A549 (cell line): ENCODE results near the gene PLPP6. TPM values are rescaled to one million over a fixed set of nuclear protein-coding genes. Genes with fewer than 3 reads are reported as not detected.
"Not testable (repeated sequence)": the region's sequence is repeated elsewhere in the genome, so short reads cannot be mapped to it uniquely, and the experiment has no call there.

Experiments used
- ATAC-seq, 2 experiments: fragments of 200-7000 bp in 1 of 2; fragments of >200 bp in 1 of 2; cut with Nextera tagmentation in 1 of 2; cut with Tn5 transposase in 1 of 2; 3 replicates each; pipeline versions ENCODE4 v1.8.0 to v1.9.1; 2018 to 2020; ENCODE audit warnings: mild to moderate bottlenecking in 1 of 2, moderate library complexity in 1 of 2
- CTCF ChIA-PET: fragments of 300-600 bp; sonication (Branson Sonifier 250); formaldehyde crosslinking; extraction: SDS; loops from one replicate; lab custom pipeline; 2021; ENCODE audit warnings: antibody characterized with exemption, inconsistent platforms; lab: Yijun Ruan, JAX
- POLR2A ChIA-PET: fragments of 350-600 bp; formaldehyde crosslinking; extraction: SDS; loops from one replicate; lab custom pipeline; 2021; ENCODE audit warnings: antibody characterized with exemption, inconsistent platforms; lab: Yijun Ruan, JAX
- DNase-seq, 2 experiments: peaks; one replicate each; pipeline versions ENCODE4 v3.0.0 to v3.0.0-alpha.2; 2011 to 2016; ENCODE audit warnings: low read depth in 1 of 2, low spot score in 1 of 2
- FAIRE-seq: peaks from 2 replicates; lab custom pipeline; 2011; peaks lifted over from hg19 to GRCh38; lab: Jason Lieb, UNC
- H3K27ac ChIP-seq, 2 experiments: fragments of >200 bp; sonication (Bioruptor Twin); formaldehyde crosslinking; 3 replicates each; pipeline ENCODE4 v1.5.1; 2016 to 2017
- H3K4me1 ChIP-seq: fragments of >200 bp; sonication (Bioruptor Twin); formaldehyde crosslinking; 3 replicates; pipeline ENCODE4 v1.6.1; 2016
- H3K4me2 ChIP-seq: fragments of >200 bp; sonication (Bioruptor Twin); formaldehyde crosslinking; 3 replicates; pipeline ENCODE4 v1.6.1; 2016
- H3K4me3 ChIP-seq: fragments of >200 bp; sonication (Bioruptor Twin); formaldehyde crosslinking; 3 replicates; pipeline ENCODE4 v1.5.1; 2016
- H3K9me3 ChIP-seq: fragments of >200 bp; sonication (Bioruptor Twin); formaldehyde crosslinking; 3 replicates; pipeline ENCODE4 v1.6.1; 2016
- E2F6 ChIP-seq: IDR thresholded peaks from 2 replicates; pipeline ENCODE4 v1.6.1; 2012; ENCODE audit warnings: low read depth, borderline replicate concordance
- EHF ChIP-seq: fragments of 250-450 bp; sonication (Bioruptor Pico); IDR thresholded peaks from 2 replicates; pipeline ENCODE4 v1.5.0; 2020; ENCODE audit warnings: mild to moderate bottlenecking
- FOSB ChIP-seq: fragments of 250-450 bp; sonication (Bioruptor Pico); IDR thresholded peaks from 2 replicates; pipeline ENCODE4 v1.5.0; 2020; ENCODE audit warnings: mild to moderate bottlenecking, moderate library complexity
- FOSL2 ChIP-seq, 2 experiments: fragments of 450-650 bp in 1 of 2; fragments of >200 bp in 1 of 2; sonication (Bioruptor Twin) in 1 of 2; formaldehyde crosslinking; IDR thresholded peaks; 2 replicates each; pipeline versions ENCODE4 v1.5.0 to v1.6.1; 2016 to 2020; ENCODE audit warnings: mild to moderate bottlenecking in 1 of 2, moderate library complexity in 1 of 2
- GATA3 ChIP-seq: IDR thresholded peaks from 2 replicates; pipeline ENCODE4 v1.6.1; 2012; ENCODE audit warnings: borderline replicate concordance
- HEYL ChIP-seq: fragments of 250-450 bp; sonication (Bioruptor Pico); IDR thresholded peaks from 2 replicates; pipeline ENCODE4 v1.8.0; 2021; ENCODE audit warnings: mild to moderate bottlenecking, moderate library complexity
- HMGXB4 ChIP-seq: fragments of 250-450 bp; sonication (Bioruptor Pico); IDR thresholded peaks from 2 replicates; pipeline ENCODE4 v1.5.0; 2021; ENCODE audit warnings: mild to moderate bottlenecking, moderate library complexity, borderline replicate concordance
- HOXA7 ChIP-seq: fragments of 250-450 bp; sonication (Bioruptor Pico); IDR thresholded peaks from 2 replicates; pipeline ENCODE4 v1.5.0; 2020; ENCODE audit warnings: mild to moderate bottlenecking, moderate library complexity
- HOXB5 ChIP-seq: fragments of 250-450 bp; sonication (Bioruptor Pico); IDR thresholded peaks from 2 replicates; pipeline ENCODE4 v1.5.0; 2020; ENCODE audit warnings: mild to moderate bottlenecking, moderate library complexity
- KDM5A ChIP-seq: fragments of 200-600 bp; sonication (generic); IDR thresholded peaks from 2 replicates; pipeline ENCODE4 v1.6.1; 2016; ENCODE audit warnings: antibody characterized with exemption, mild to moderate bottlenecking
- NR3C1 ChIP-seq: fragments of >200 bp; sonication (Bioruptor Twin); formaldehyde crosslinking; IDR thresholded peaks from 3 replicates; pipeline ENCODE4 v1.6.1; 2017
- RAD21 ChIP-seq, 2 experiments: fragments of >200 bp in 1 of 2; sonication (Bioruptor Twin) in 1 of 2; formaldehyde crosslinking in 1 of 2; IDR thresholded peaks in 1 of 2; conservative IDR thresholded peaks in 1 of 2; 2 replicates in 1 of 2; 3 replicates in 1 of 2; pipeline ENCODE4 v1.6.1; 2012 to 2018; ENCODE audit warnings: inconsistent platforms in 1 of 2
- RARB ChIP-seq: fragments of 250-450 bp; sonication (Bioruptor Pico); IDR thresholded peaks from 2 replicates; pipeline ENCODE4 v1.8.0; 2021; ENCODE audit warnings: mild to moderate bottlenecking, moderate library complexity
- SMC3 ChIP-seq: fragments of >200 bp; sonication (Bioruptor Twin); formaldehyde crosslinking; IDR thresholded peaks from 3 replicates; pipeline ENCODE4 v1.6.1; 2018; ENCODE audit warnings: inconsistent platforms
- SREBF2 ChIP-seq: fragments of 450-650 bp; IDR thresholded peaks from 2 replicates; pipeline ENCODE4 v1.6.1; 2014; ENCODE audit warnings: mild to moderate bottlenecking, moderate library complexity
- USF2 ChIP-seq: fragments of 450-650 bp; IDR thresholded peaks from 2 replicates; pipeline ENCODE4 v1.6.1; 2014; ENCODE audit warnings: antibody characterized with exemption
- WGBS: methylation state at CpG from one replicate; pipeline ENCODE4 v1.1.6; 2017; ENCODE audit errors: missing lambda C conversion rate; 5-methylcytosine and 5-hydroxymethylcytosine counted together
- polyA plus RNA-seq, 4 experiments: library from polyadenylated mRNA; depleted of rRNA in 3 of 4; stranded (reverse); fragments of >200 nt; fragmentation: RNase III in 1 of 4; extraction: RNeasy Plus Mini Kit Qiagen cat#74134 plus additional on column Dnase treatment in 1 of 4; gene quantifications; 2 replicates in 3 of 4; 3 replicates in 1 of 4; pipeline ENCODE4 v1.2.3, GENCODE V29; 2011 to 2017
- TF ChIP-seq, protein P1 (sequence below): IDR thresholded peaks from 2 replicates; pipeline ENCODE4 v1.6.1; 2012

The PLPP6 gene
- polyA plus RNA-seq, 2 of the 4 experiments (the other 2 are of a cell fraction) = 11.2 to 13.5 TPM

- no peaks in the 10 kb centered on the region for H3K9me3 ChIP-seq
- DNase-seq (no peak), FAIRE-seq (no peak), ATAC-seq (no peak)
- CTCF ChIA-PET = interaction anchor here (0.9 to 1.0 kb wide), 2 partner anchors 8 to 57 kb away, joined by 3 to 6 read pairs; partner anchors contain the start of gene PLPP6
- POLR2A ChIA-PET = no interaction called here
- no peak overlapping the region for H3K27ac ChIP-seq
- H3K4me2 ChIP-seq = no peak overlapping the region
- no peak for TF ChIP-seq RAD21 (conservative IDR thresholded peaks at IDR 0.05 in 1 of 2, IDR thresholded peaks at IDR 0.05 in 1 of 2)
- TF ChIP-seq SMC3 = no peak
- no peak for TF ChIP-seq GATA3
- no peak for TF ChIP-seq NR3C1
- peaks cover 17% of the 10 kb centered on the region; the same call in 2 of the 3 replicates for H3K4me1 ChIP-seq
- no peak overlapping the region for H3K4me3 ChIP-seq
- 88% methylated on average over 9 of the region's 9 CpGs for WGBS
Measured at GRCh38 chr9:4654084-4654483, 8.0 kb upstream of the PLPP6 start.

GRCh38 chr9:4654538-4654937 is 7.6 kb upstream of the PLPP6 start:
- H3K4me1 ChIP-seq = peaks cover 17% of the 10 kb centered on the region; the same call in 2 of the 3 replicates
- no peak overlapping the region for H3K4me2 ChIP-seq
- TF ChIP-seq GATA3 (no peak), USF2 (no peak), HMGXB4 (CRISPR knock-in tag) (no peak), HOXA7 (CRISPR knock-in tag) (no peak), SMC3 (no peak), SREBF2 (no peak), E2F6 (no peak)
- H3K27ac ChIP-seq = no peak overlapping the region
- DNase-seq = no peak
- WGBS = 87% methylated on average over 10 of the region's 10 CpGs
- CTCF ChIA-PET = interaction anchor here (1.0 kb wide), 1 partner anchor 8 kb away, joined by 6 read pairs; the partner anchor contains the start of gene PLPP6
- no peak for FAIRE-seq
- no peaks in the 10 kb centered on the region for H3K9me3 ChIP-seq
- POLR2A ChIA-PET = interaction anchor here (0.9 kb wide), 1 partner anchor 23 kb away, joined by 5 read pairs; no protein-coding TSS in a partner anchor
- ATAC-seq = no peak
- no peak overlapping the region for H3K4me3 ChIP-seq

DNA sequence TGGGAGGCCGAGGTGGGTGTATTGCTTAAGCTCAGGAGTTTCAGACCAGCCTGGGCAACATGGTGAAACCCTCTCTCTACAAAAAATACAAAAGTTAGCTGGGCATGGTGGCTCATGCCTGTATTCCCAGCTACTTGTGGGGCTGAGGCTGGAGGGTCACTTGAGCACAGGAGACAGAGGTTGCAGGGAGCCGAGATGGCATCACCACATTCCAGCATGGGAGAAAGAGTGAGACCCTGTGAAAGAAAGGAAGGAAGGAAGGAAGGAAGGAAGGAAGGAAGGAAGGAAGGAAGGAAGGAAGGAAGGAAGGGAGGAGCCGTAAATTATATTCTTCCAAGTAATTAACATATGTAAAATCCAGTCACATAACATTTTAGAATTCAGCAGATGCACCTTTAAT is 5.9 kb upstream of the PLPP6 start:
- CTCF ChIA-PET = interaction anchor here (1.1 to 1.4 kb wide), 4 partner anchors 11 to 944 kb away, joined by 3 to 4 read pairs (median 3); no protein-coding TSS in a partner anchor
- WGBS = 87% methylated on average over 3 of the region's 3 CpGs
- H3K4me3 ChIP-seq, H3K9me3 ChIP-seq, DNase-seq, H3K4me2 ChIP-seq, ATAC-seq, POLR2A ChIA-PET, H3K27ac ChIP-seq, FAIRE-seq: not testable (repeated sequence)
- H3K4me1 ChIP-seq = peaks cover 17% of the 10 kb centered on the region; the same call in 2 of the 3 replicates

DNA sequence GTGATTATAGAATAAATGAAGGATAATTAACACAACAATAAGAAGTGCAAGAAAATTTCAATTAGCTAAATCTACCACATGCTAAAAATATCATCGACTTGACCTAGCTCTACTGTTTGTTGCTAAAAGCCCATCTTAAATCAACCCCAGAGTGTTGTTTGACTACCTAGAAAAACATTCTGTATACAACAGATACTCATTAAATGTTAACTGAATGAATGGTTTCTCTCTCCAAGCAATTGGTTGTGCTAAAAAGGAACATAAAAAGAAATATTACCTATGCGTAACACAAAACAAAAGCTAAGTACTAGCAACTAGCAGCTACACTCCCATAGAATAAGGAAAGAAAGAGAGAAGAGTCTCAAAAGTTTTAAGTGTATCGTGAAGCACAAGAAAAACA is 5.5 kb upstream of the PLPP6 start:
- ChIA-PET POLR2A (no interaction called here), CTCF (interaction anchor here (1.1 to 1.4 kb wide), 4 partner anchors 12 to 944 kb away, joined by 3 to 4 read pairs (median 3); no protein-coding TSS in a partner anchor)
- H3K27ac ChIP-seq = no peak overlapping the region
- H3K4me3 ChIP-seq = no peak overlapping the region
- WGBS = 62% methylated on average over 3 of the region's 3 CpGs
- TF ChIP-seq GATA3 = no peak
- TF ChIP-seq HOXB5 (CRISPR knock-in tag) = no peak
- no peak for TF ChIP-seq RAD21 (conservative IDR thresholded peaks at IDR 0.05 in 1 of 2, IDR thresholded peaks at IDR 0.05 in 1 of 2)
- TF ChIP-seq, protein P1, sequence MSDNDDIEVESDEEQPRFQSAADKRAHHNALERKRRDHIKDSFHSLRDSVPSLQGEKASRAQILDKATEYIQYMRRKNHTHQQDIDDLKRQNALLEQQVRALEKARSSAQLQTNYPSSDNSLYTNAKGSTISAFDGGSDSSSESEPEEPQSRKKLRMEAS = no peak
- no peak for TF ChIP-seq FOSB (CRISPR knock-in tag)
- no peak for TF ChIP-seq EHF (CRISPR knock-in tag)
- no peak for TF ChIP-seq HMGXB4 (CRISPR knock-in tag)
- no peak for TF ChIP-seq HEYL (CRISPR knock-in tag)
- TF ChIP-seq FOSL2 (IDR thresholded peaks at IDR 0.05) = no peak
- no peak for TF ChIP-seq FOSL2 (CRISPR knock-in tag; IDR thresholded peaks at IDR 0.05)
- TF ChIP-seq RARB = no peak
- no peak for TF ChIP-seq KDM5A
- DNase-seq (no peak), FAIRE-seq (no peak), ATAC-seq (no peak)
- H3K4me1 ChIP-seq = peaks cover 19% of the 10 kb centered on the region; the same call in 2 of the 3 replicates
- no peak overlapping the region for H3K4me2 ChIP-seq
- H3K9me3 ChIP-seq = no peaks in the 10 kb centered on the region
